CD4-positive, CD25-positive, alpha-beta regulatory T cell (primary cell): ENCODE data around the gene EPB41L2. TPM values are rescaled to one million over a fixed set of nuclear protein-coding genes. Genes with fewer than 3 reads are reported as not detected.
"Not testable (repeated sequence)": the region's sequence is repeated elsewhere in the genome, so short reads cannot be mapped to it uniquely, and the experiment has no call there.

Source experiments
- ATAC-seq, 2 donors: fragments of 150-1000 bp; cut with Tn5 transposase; one replicate each; pipeline ENCODE4 v1.10.0; 2021; ENCODE audit warnings: low read depth in 2 of 2, moderate number of reproducible peaks in 2 of 2, moderate library complexity in 1 of 2
- DNase-seq, 3 donors: peaks; one replicate each; pipeline versions ENCODE4 v3.0.0 to v3.0.0-alpha.2; 2012 to 2022; ENCODE audit warnings: mixed read lengths in 1 of 3
- H3K27ac ChIP-seq: one replicate; pipeline ENCODE4 v1.7.0; 2013; ENCODE audit warnings: mild to moderate bottlenecking, low read length; ENCODE audit not compliant: insufficient read depth, poor library complexity, severe bottlenecking
- H3K27me3 ChIP-seq: one replicate; pipeline ENCODE4 v1.7.0; 2013; ENCODE audit warnings: low read length; ENCODE audit not compliant: control insufficient read depth, insufficient read depth
- H3K36me3 ChIP-seq: one replicate; pipeline ENCODE4 v1.7.0; 2013; ENCODE audit warnings: mild to moderate bottlenecking, low read length, moderate library complexity; ENCODE audit not compliant: control insufficient read depth, insufficient read depth
- H3K4me1 ChIP-seq: 2 replicates; pipeline ENCODE4 v1.7.0; 2013; ENCODE audit warnings: mild to moderate bottlenecking, low read length; ENCODE audit not compliant: insufficient read depth, control insufficient read depth, poor library complexity, severe bottlenecking
- H3K4me3 ChIP-seq: one replicate; pipeline ENCODE4 v1.7.0; 2013; ENCODE audit warnings: low read depth, mild to moderate bottlenecking, low read length, moderate library complexity
- H3K9me3 ChIP-seq, 2 experiments: 1 replicate in 1 of 2; 2 replicates in 1 of 2; pipeline ENCODE4 v1.7.0; 2013; ENCODE audit warnings: low read length in 2 of 2, mild to moderate bottlenecking in 1 of 2, moderate library complexity in 1 of 2; ENCODE audit not compliant: control insufficient read depth in 2 of 2
- H3K27ac Mint-ChIP-seq, 3 donors: one replicate each; pipeline ENCODE4 v1.8.0; 2020 to 2022; ENCODE audit warnings: mild to moderate bottlenecking in 3 of 3, mixed read lengths in 3 of 3, moderate library complexity in 2 of 3
- H3K27me3 Mint-ChIP-seq: one replicate; pipeline ENCODE4 v1.8.0; 2022; ENCODE audit warnings: mild to moderate bottlenecking, mixed read lengths
- H3K36me3 Mint-ChIP-seq: one replicate; pipeline ENCODE4 v1.8.0; 2020; ENCODE audit warnings: mixed read lengths
- H3K4me1 Mint-ChIP-seq, 4 donors: one replicate each; pipeline ENCODE4 v1.8.0; 2020 to 2022; ENCODE audit warnings: mixed read lengths in 4 of 4, mild to moderate bottlenecking in 1 of 4
- H3K4me3 Mint-ChIP-seq, 4 donors: one replicate each; pipeline ENCODE4 v1.8.0; 2020 to 2022; ENCODE audit warnings: mild to moderate bottlenecking in 4 of 4, mixed read lengths in 4 of 4, moderate library complexity in 3 of 4
- H3K9me3 Mint-ChIP-seq, 7 donors: one replicate each; pipeline ENCODE4 v1.8.0; 2020 to 2022; ENCODE audit warnings: mixed read lengths in 7 of 7, mild to moderate bottlenecking in 3 of 7, moderate library complexity in 2 of 7
- polyA plus RNA-seq, 4 donors: library from polyadenylated mRNA; unstranded; fragments of 300-500 nt; fragmentation: Illumina TruSeq; gene quantifications; one replicate each; pipeline ENCODE4 v1.2.3, GENCODE V29; 2021
- total RNA-seq: library from RNA; stranded (reverse); gene quantifications from one replicate; pipeline ENCODE4 v1.2.3, GENCODE V29; 2022

EPB41L2 gene
- total and polyA plus RNA-seq, 5 donors from 2014 or later: 3.3 to 13.6 (median 3.8) TPM

DNA sequence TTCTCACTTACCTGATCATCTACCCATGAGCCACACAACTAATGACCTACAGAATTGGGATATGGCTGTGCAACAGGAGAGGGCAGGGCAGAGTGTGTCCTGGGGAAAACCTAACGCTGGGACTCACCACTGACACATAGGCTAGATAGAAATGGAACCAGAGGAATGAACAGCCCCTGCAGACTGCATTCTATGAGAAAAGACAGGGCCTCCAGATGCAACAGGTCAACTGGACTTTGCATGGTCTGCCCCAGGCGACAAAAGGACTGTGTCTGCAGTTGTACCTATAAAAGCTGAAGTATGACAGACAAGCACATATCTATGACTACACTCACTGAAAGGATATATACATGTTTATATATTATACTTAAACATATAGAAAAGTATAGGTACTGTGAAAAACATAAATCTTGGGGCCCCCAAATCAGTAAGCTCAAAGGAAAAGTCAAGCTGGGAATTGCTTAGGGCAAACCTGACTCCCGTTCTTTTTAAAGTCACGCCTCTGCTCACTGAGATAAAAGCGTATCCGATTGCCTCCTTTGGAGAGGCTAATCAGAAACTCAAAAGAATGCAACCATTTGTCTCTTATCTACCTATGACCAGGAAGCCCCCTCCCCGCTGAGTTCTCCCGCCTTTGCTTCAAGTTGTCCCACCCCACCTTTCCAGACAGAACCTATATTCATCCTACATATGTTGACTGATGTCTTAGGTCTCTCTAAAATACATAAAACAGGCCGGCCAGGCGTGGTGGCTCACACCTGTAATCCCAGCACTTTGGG is 68.5 kb downstream of the EPB41L2 start:
- Mint-ChIP-seq H3K36me3 (no peaks in the 10 kb centered on the region), H3K9me3 (peaks cover 0 to 1% (median 0%) of the 10 kb centered on the region in 7 donors), H3K27ac (no peak overlapping the region), H3K27me3 (no peaks in the 10 kb centered on the region), H3K4me3 (no peak overlapping the region), H3K4me1 (peaks cover 0 to 2% (median 0%) of the 10 kb centered on the region in 4 donors)
- H3K4me1 ChIP-seq: no peaks in the 10 kb centered on the region
- no peak overlapping the region for H3K27ac ChIP-seq
- no peaks in the 10 kb centered on the region for H3K9me3 ChIP-seq
- ATAC-seq: no peak
- no peak for DNase-seq
- H3K36me3 ChIP-seq: no peaks in the 10 kb centered on the region
- H3K4me3 ChIP-seq: no peak overlapping the region
- H3K27me3 ChIP-seq: no peaks in the 10 kb centered on the region

- no peak overlapping the region for H3K27ac Mint-ChIP-seq
- no peak overlapping the region for H3K27ac ChIP-seq
- H3K4me3 Mint-ChIP-seq: no peak overlapping the region
- H3K36me3 Mint-ChIP-seq: no peaks in the 10 kb centered on the region
- no peaks in the 10 kb centered on the region for H3K9me3 Mint-ChIP-seq
- H3K4me3 ChIP-seq: no peak overlapping the region
- peaks cover 0 to 2% (median 0%) of the 10 kb centered on the region in 4 donors for H3K4me1 Mint-ChIP-seq
- H3K27me3 Mint-ChIP-seq: no peaks in the 10 kb centered on the region
- no peaks in the 10 kb centered on the region for H3K27me3 ChIP-seq
- no peak for DNase-seq
- no peaks in the 10 kb centered on the region for H3K4me1 ChIP-seq
- H3K36me3 ChIP-seq: no peaks in the 10 kb centered on the region
- no peaks in the 10 kb centered on the region for H3K9me3 ChIP-seq
- ATAC-seq: no peak
Measured at GRCh38 chr6:130993292-130993765, 69.7 kb downstream of the EPB41L2 start.

GRCh38 chr6:130991422-130992137 is 71.5 kb downstream of the EPB41L2 start:
- H3K9me3 Mint-ChIP-seq: peaks cover 0 to 2% (median 0%) of the 10 kb centered on the region in 7 donors
- no peaks in the 10 kb centered on the region for H3K36me3 Mint-ChIP-seq
- ATAC-seq: no peak
- no peaks in the 10 kb centered on the region for H3K27me3 Mint-ChIP-seq
- no peaks in the 10 kb centered on the region for H3K36me3 ChIP-seq
- no peaks in the 10 kb centered on the region for H3K4me1 ChIP-seq
- H3K4me3 Mint-ChIP-seq: no peak overlapping the region
- H3K4me3 ChIP-seq: no peak overlapping the region
- H3K27ac ChIP-seq: no peak overlapping the region
- DNase-seq: no peak
- H3K27me3 ChIP-seq: no peaks in the 10 kb centered on the region
- H3K9me3 ChIP-seq: no peaks in the 10 kb centered on the region
- H3K4me1 Mint-ChIP-seq: no peaks in the 10 kb centered on the region
- H3K27ac Mint-ChIP-seq: no peak overlapping the region

- not testable (repeated sequence) for H3K36me3 Mint-ChIP-seq, H3K9me3 ChIP-seq, H3K4me3 ChIP-seq, DNase-seq, H3K36me3 ChIP-seq, H3K4me1 Mint-ChIP-seq, H3K27me3 Mint-ChIP-seq, H3K27ac ChIP-seq, H3K27me3 ChIP-seq, H3K4me1 ChIP-seq, ATAC-seq, H3K27ac Mint-ChIP-seq, H3K4me3 Mint-ChIP-seq, H3K9me3 Mint-ChIP-seq
Measured at GRCh38 chr6:130987539-130987938, 75.5 kb downstream of the EPB41L2 start.

GRCh38 chr6:130985115-130985514 is 77.9 kb downstream of the EPB41L2 start:
- Histone ChIP-seq H3K27ac (no peak overlapping the region), H3K4me3 (no peak overlapping the region), H3K27me3 (no peaks in the 10 kb centered on the region), H3K4me1 (no peaks in the 10 kb centered on the region), H3K9me3 (no peaks in the 10 kb centered on the region), H3K36me3 (no peaks in the 10 kb centered on the region)
- Mint-ChIP-seq H3K36me3 (peaks cover 4% of the 10 kb centered on the region), H3K4me3 (no peak overlapping the region), H3K27ac (no peak overlapping the region), H3K4me1 (peaks cover 0 to 6% (median under 1%) of the 10 kb centered on the region in 4 donors), H3K27me3 (no peaks in the 10 kb centered on the region), H3K9me3 (peaks cover 0 to 10% (median 1%) of the 10 kb centered on the region in 7 donors)
- DNase-seq (no peak), ATAC-seq (no peak)

- no peaks in the 10 kb centered on the region for H3K9me3 ChIP-seq
- no peaks in the 10 kb centered on the region for H3K27me3 ChIP-seq
- Mint-ChIP-seq H3K4me1 (peaks cover 0 to 9% (median 3%) of the 10 kb centered on the region in 4 donors), H3K9me3 (peaks cover 0 to 10% (median 1%) of the 10 kb centered on the region in 7 donors), H3K4me3 (no peak overlapping the region), H3K27me3 (no peaks in the 10 kb centered on the region), H3K27ac (no peak overlapping the region), H3K36me3 (peaks cover 8% of the 10 kb centered on the region)
- H3K4me1 ChIP-seq: no peaks in the 10 kb centered on the region
- H3K36me3 ChIP-seq: no peaks in the 10 kb centered on the region
- ATAC-seq (no peak), DNase-seq (no peak)
- no peak overlapping the region for H3K4me3 ChIP-seq
- H3K27ac ChIP-seq: no peak overlapping the region
Measured at GRCh38 chr6:130982941-130983456, 80.0 kb downstream of the EPB41L2 start.

GRCh38 chr6:130982135-130982534 is 80.9 kb downstream of the EPB41L2 start:
- peaks cover 0 to 10% (median 1%) of the 10 kb centered on the region in 7 donors for H3K9me3 Mint-ChIP-seq
- no peak overlapping the region for H3K4me3 ChIP-seq
- no peaks in the 10 kb centered on the region for H3K36me3 ChIP-seq
- no peak for DNase-seq
- H3K9me3 ChIP-seq: no peaks in the 10 kb centered on the region
- H3K4me1 ChIP-seq: no peaks in the 10 kb centered on the region
- peaks cover 8% of the 10 kb centered on the region for H3K36me3 Mint-ChIP-seq
- peaks cover 0 to 9% (median 3%) of the 10 kb centered on the region in 4 donors for H3K4me1 Mint-ChIP-seq
- H3K4me3 Mint-ChIP-seq: no peak overlapping the region
- no peaks in the 10 kb centered on the region for H3K27me3 ChIP-seq
- H3K27me3 Mint-ChIP-seq: no peaks in the 10 kb centered on the region
- no peak for ATAC-seq
- H3K27ac Mint-ChIP-seq: no peak overlapping the region
- H3K27ac ChIP-seq: no peak overlapping the region
